ENCODE measurements around the gene CLINT1.

GRCh38 chr5:157799578-157799977 is 59.4 kb downstream of the CLINT1 start:
- TF ChIP-seq, protein P1, sequence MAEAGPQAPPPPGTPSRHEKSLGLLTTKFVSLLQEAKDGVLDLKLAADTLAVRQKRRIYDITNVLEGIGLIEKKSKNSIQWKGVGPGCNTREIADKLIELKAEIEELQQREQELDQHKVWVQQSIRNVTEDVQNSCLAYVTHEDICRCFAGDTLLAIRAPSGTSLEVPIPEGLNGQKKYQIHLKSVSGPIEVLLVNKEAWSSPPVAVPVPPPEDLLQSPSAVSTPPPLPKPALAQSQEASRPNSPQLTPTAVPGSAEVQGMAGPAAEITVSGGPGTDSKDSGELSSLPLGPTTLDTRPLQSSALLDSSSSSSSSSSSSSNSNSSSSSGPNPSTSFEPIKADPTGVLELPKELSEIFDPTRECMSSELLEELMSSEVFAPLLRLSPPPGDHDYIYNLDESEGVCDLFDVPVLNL (CRISPR knock-in tag; IDR thresholded peaks at IDR 0.05; ENCODE audit: borderline replicate concordance, low read depth), result no peak
- TF ChIP-seq, protein P2, sequence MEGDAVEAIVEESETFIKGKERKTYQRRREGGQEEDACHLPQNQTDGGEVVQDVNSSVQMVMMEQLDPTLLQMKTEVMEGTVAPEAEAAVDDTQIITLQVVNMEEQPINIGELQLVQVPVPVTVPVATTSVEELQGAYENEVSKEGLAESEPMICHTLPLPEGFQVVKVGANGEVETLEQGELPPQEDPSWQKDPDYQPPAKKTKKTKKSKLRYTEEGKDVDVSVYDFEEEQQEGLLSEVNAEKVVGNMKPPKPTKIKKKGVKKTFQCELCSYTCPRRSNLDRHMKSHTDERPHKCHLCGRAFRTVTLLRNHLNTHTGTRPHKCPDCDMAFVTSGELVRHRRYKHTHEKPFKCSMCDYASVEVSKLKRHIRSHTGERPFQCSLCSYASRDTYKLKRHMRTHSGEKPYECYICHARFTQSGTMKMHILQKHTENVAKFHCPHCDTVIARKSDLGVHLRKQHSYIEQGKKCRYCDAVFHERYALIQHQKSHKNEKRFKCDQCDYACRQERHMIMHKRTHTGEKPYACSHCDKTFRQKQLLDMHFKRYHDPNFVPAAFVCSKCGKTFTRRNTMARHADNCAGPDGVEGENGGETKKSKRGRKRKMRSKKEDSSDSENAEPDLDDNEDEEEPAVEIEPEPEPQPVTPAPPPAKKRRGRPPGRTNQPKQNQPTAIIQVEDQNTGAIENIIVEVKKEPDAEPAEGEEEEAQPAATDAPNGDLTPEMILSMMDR (IDR thresholded peaks at IDR 0.05), result no peak
- TF ChIP-seq ATF3 (CRISPR knock-in tag; conservative IDR thresholded peaks at IDR 0.05) (no peak), SP1 (CRISPR knock-in tag; conservative IDR thresholded peaks at IDR 0.05) (no peak), USF1 (CRISPR knock-in tag; IDR thresholded peaks at IDR 0.05) (no peak), NR1H2 (CRISPR knock-in tag; IDR thresholded peaks at IDR 0.05) (no peak), NR3C1 (CRISPR knock-in tag; conservative IDR thresholded peaks at IDR 0.05; ENCODE audit: low read depth) (no peak), PRDM15 (CRISPR knock-in tag; IDR thresholded peaks at IDR 0.05) (no peak), JUN (CRISPR knock-in tag; IDR thresholded peaks at IDR 0.05) (no peak), GABPB1 (CRISPR knock-in tag; IDR thresholded peaks at IDR 0.05) (no peak)
- TF ChIP-seq, protein P3, sequence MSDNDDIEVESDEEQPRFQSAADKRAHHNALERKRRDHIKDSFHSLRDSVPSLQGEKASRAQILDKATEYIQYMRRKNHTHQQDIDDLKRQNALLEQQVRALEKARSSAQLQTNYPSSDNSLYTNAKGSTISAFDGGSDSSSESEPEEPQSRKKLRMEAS (CRISPR knock-in tag; IDR thresholded peaks at IDR 0.05), result no peak
- TF ChIP-seq, protein P4, sequence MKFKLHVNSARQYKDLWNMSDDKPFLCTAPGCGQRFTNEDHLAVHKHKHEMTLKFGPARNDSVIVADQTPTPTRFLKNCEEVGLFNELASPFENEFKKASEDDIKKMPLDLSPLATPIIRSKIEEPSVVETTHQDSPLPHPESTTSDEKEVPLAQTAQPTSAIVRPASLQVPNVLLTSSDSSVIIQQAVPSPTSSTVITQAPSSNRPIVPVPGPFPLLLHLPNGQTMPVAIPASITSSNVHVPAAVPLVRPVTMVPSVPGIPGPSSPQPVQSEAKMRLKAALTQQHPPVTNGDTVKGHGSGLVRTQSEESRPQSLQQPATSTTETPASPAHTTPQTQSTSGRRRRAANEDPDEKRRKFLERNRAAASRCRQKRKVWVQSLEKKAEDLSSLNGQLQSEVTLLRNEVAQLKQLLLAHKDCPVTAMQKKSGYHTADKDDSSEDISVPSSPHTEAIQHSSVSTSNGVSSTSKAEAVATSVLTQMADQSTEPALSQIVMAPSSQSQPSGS (CRISPR knock-in tag; IDR thresholded peaks at IDR 0.05; ENCODE audit: borderline replicate concordance, low read depth), result no peak

Data from WTC11 (cell line).